ENCODE data around the gene CCDC178.

GRCh38 chr18:32906506-32907310, 533.8 kb downstream of the CCDC178 start:
- TF ChIP-seq CTCF (IDR thresholded peaks at IDR 0.05) (no peak), POLR2A (IDR thresholded peaks at IDR 0.05) (no peak)
